ENCODE results near the gene RELN. TPM values are rescaled to one million over a fixed set of nuclear protein-coding genes. Genes with fewer than 3 reads are reported as not detected.

Gene RELN
- total RNA-seq, 4 donors from 2014 or later = 2.2 to 8.6 (median 3.5) TPM

DNA sequence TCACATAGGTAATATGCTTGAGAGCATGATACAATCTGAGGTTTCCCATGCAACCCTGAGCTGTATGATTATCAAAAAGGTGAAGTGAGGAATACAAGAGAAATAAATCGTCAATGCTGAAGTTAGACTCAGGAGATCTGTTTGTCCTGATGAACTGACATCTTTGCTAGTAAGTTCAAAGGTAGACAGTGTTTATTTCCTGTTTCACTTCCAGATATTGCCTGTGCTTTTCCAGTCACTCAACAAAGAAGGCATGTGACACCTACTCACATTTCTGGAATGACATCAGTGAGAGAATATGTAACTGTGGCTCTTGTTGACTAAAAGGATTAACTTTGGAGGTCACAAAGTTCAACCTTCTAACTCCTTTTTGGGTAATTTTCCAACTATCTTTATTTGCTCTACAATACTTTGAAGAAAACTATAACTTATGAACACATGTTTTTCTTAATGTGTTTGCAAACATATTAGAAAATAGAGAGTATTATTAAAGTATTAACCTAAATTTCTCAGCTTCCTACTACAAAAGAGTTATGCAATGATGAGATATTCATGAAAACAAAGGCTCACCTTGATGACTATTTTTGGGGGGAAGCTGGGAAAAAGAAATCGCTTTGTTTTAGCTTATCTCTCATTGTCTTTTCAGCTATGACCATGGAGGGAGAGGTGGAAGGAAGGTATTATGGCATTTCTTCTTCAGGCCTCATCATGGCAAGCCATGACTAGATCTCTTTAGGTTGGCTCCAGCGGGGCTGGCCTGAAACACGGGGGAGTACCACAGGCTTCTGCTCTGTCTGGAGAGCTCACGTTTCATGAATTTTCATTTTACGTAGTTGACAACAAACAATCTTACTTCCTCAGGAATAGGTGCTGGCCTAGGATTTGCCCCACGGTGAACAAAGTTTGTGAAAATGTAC, 328.7 kb downstream of the RELN start:
- TF ChIP-seq POLR2A (IDR thresholded peaks at IDR 0.05) (no peak), POLR2AphosphoS5 (IDR thresholded peaks at IDR 0.05) (no peak), EP300 (IDR thresholded peaks at IDR 0.05) (no peak)
- TF ChIP-seq, protein P1, sequence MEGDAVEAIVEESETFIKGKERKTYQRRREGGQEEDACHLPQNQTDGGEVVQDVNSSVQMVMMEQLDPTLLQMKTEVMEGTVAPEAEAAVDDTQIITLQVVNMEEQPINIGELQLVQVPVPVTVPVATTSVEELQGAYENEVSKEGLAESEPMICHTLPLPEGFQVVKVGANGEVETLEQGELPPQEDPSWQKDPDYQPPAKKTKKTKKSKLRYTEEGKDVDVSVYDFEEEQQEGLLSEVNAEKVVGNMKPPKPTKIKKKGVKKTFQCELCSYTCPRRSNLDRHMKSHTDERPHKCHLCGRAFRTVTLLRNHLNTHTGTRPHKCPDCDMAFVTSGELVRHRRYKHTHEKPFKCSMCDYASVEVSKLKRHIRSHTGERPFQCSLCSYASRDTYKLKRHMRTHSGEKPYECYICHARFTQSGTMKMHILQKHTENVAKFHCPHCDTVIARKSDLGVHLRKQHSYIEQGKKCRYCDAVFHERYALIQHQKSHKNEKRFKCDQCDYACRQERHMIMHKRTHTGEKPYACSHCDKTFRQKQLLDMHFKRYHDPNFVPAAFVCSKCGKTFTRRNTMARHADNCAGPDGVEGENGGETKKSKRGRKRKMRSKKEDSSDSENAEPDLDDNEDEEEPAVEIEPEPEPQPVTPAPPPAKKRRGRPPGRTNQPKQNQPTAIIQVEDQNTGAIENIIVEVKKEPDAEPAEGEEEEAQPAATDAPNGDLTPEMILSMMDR (IDR thresholded peaks at IDR 0.05) = no peak
- H3K27ac ChIP-seq = no peak overlapping the region
- no peaks in the 10 kb centered on the region for H3K36me3 ChIP-seq
- H3K4me1 ChIP-seq = no peaks in the 10 kb centered on the region
- no peaks in the 10 kb centered on the region for H3K27me3 ChIP-seq
- WGBS, 2 donors (ENCODE audit: low coverage in 1 of 2) = 86 to 87% methylated on average over 5 to 6 of the region's 7 CpGs
- no peak overlapping the region for H3K4me3 ChIP-seq
- ATAC-seq = no peak
- no peaks in the 10 kb centered on the region for H3K9me3 ChIP-seq

DNA sequence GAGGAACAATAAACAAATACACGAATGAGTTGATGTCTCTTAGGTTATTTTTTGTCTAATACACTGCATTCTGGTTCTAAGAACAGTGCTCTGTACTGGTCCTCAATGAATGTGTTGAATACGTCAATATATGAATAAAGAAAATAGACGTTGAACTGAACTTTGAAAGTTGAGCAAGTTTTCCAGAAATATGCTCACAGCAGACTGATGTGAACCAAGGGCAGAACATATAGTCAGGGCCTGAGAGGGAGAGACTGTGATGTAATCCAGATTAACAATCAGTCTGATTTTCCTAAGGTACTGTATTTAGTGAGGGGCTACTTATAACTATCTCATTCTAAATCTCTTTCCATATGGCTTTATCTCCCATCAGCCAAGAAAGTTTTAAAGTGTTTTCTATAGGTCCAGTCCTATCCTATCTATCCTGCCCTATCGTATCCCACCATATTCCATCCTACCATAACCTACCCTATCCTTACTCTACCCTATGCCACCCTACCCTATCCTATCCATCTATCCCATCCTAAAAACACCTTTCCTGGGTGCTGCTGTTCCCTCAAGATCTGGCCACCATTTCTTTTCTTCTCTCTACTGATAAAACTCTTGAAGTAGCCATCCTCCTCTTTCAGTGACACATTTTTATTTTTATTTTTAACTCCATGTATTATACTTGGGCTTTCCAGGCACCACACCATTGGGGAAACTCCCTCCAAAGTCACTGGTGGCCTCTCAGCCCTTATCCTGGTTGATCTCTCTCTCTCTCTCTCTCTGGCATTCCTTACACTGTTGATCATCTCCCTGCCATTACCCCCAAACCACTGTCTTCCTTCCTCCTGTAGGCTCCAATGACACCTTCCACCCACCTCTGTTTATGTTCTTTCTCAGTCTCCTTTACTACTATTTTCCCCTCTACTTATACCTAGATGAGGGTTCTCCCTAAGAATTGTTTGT, 331.1 kb downstream of the RELN start:
- WGBS, 2 donors (ENCODE audit: low coverage in 1 of 2) = 79 to 85% methylated on average over 2 to 4 of the region's 4 CpGs
- Histone ChIP-seq H3K27ac (no peak overlapping the region), H3K27me3 (no peaks in the 10 kb centered on the region), H3K4me3 (no peak overlapping the region), H3K9me3 (no peaks in the 10 kb centered on the region), H3K36me3 (no peaks in the 10 kb centered on the region), H3K4me1 (no peaks in the 10 kb centered on the region)
- ATAC-seq = no peak
- TF ChIP-seq, protein P1 (IDR thresholded peaks at IDR 0.05) = no peak
- TF ChIP-seq POLR2A (IDR thresholded peaks at IDR 0.05) = no peak
- no peak for TF ChIP-seq EP300 (IDR thresholded peaks at IDR 0.05)
- no peak for TF ChIP-seq POLR2AphosphoS5 (IDR thresholded peaks at IDR 0.05)

DNA sequence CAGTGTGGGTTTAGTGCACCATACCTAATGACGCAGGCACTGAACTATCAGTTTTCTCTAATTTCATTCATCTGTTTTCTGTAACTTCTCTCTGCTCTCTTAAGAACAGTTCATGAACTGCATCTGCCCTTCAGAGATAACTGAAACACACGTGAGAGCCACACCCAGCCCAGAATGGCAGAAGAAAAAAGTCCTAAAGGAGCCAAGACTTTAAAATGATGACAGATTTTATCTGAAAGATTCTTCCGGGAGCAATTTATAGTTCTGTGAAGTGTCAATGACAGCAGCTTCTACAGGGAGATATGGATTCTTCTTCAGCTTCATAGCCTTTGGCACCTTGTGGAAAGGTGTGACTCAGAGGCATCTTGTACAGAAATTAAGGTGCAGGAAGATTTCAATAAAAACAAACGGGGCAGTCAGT, 332.0 kb downstream of the RELN start:
- TF ChIP-seq EP300 (IDR thresholded peaks at IDR 0.05) (no peak), POLR2AphosphoS5 (IDR thresholded peaks at IDR 0.05) (no peak), POLR2A (IDR thresholded peaks at IDR 0.05) (no peak)
- TF ChIP-seq, protein P1 (IDR thresholded peaks at IDR 0.05) = no peak
- Histone ChIP-seq H3K27me3 (no peaks in the 10 kb centered on the region), H3K9me3 (no peaks in the 10 kb centered on the region), H3K4me3 (no peak overlapping the region), H3K27ac (no peak overlapping the region), H3K4me1 (no peaks in the 10 kb centered on the region), H3K36me3 (no peaks in the 10 kb centered on the region)
- ATAC-seq = no peak
- 38 to 50% methylated on average over 4 of the region's 4 CpGs for WGBS, 2 donors (ENCODE audit: low coverage in 1 of 2)

DNA sequence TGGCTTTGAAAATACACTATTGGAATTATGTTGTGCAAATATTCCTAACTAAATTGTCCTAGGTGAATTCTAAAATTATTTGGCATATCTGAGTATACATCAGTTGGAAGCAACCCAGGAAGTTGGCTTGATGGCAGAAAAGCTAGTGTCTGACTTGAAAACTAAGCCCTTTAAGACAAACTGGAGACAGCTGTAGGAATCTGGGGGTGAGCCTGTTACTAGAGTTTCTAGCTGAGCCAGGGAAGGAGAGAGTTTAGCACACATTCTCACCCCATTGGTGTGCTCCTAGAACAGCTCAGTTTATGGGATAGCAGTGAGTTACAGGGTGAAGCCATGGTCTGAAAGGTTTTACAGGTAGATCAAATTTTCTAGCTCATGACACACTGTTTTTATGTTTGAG, 333.2 kb downstream of the RELN start:
- Histone ChIP-seq H3K4me1 (no peaks in the 10 kb centered on the region), H3K4me3 (no peak overlapping the region), H3K27ac (no peak overlapping the region), H3K27me3 (no peaks in the 10 kb centered on the region), H3K36me3 (no peaks in the 10 kb centered on the region), H3K9me3 (no peaks in the 10 kb centered on the region)
- ATAC-seq = no peak
- TF ChIP-seq, protein P1 (IDR thresholded peaks at IDR 0.05) = no peak
- no peak for TF ChIP-seq EP300 (IDR thresholded peaks at IDR 0.05)
- no peak for TF ChIP-seq POLR2A (IDR thresholded peaks at IDR 0.05)
- TF ChIP-seq POLR2AphosphoS5 (IDR thresholded peaks at IDR 0.05) = no peak

All from gastroesophageal sphincter (tissue), 4 donors.